SK-N-SH (cell line): ENCODE measurements around the gene CCK. TPM values are rescaled to one million over a fixed set of nuclear protein-coding genes. Genes with fewer than 3 reads are reported as not detected.

Experiments used
- CTCF ChIA-PET: fragments of 300-600, 350-600 bp; formaldehyde crosslinking; extraction: SDS; loops from one replicate; lab custom pipeline; 2021; lab: Yijun Ruan, JAX
- POLR2A ChIA-PET: fragments of 350-600 bp; sonication (Branson Sonifier 250); formaldehyde crosslinking; extraction: SDS; loops from one replicate; lab custom pipeline; 2020; ENCODE audit warnings: antibody characterized with exemption, inconsistent platforms; lab: Yijun Ruan, JAX
- DNase-seq: peaks from one replicate; pipeline ENCODE4 v3.0.0; 2012
- H2AFZ ChIP-seq: fragments of 200-600 bp; sonication (generic); 2 replicates; pipeline ENCODE4 v1.8.1; 2016; ENCODE audit warnings: antibody characterized with exemption, mild to moderate bottlenecking, low read depth
- H3F3A ChIP-seq: fragments of 200-600 bp; sonication (generic); replicated peaks from 2 replicates; pipeline ENCODE3; 2016; ENCODE audit warnings: antibody characterized with exemption, mild to moderate bottlenecking; ENCODE audit not compliant: insufficient read depth
- H3K27ac ChIP-seq, 2 experiments: fragments of 200-500 bp in 1 of 2; fragments of 200-600 bp in 1 of 2; sonication (Bioruptor generic) in 1 of 2; sonication (generic), shearing (Covaris generic) in 1 of 2; 2 replicates each; pipeline versions ENCODE4 v1.5.1 to v1.6.1; 2014 to 2016; ENCODE audit warnings: low read depth in 2 of 2, inconsistent platforms in 1 of 2, low read length in 1 of 2, mild to moderate bottlenecking in 1 of 2, mixed read lengths in 1 of 2
- H3K27me3 ChIP-seq: fragments of 200-600 bp; sonication (generic), shearing (Covaris generic); 2 replicates; pipeline ENCODE4 v1.6.1; 2016; ENCODE audit warnings: mixed run types; ENCODE audit not compliant: insufficient read depth
- H3K36me3 ChIP-seq, 2 experiments: fragments of 200-500 bp in 1 of 2; fragments of 200-600 bp in 1 of 2; sonication (Bioruptor generic) in 1 of 2; sonication (generic) in 1 of 2; replicated peaks in 1 of 2; 2 replicates each; pipeline versions ENCODE3 to v1.5.1; 2014 to 2016; ENCODE audit warnings: low read length in 1 of 2, mild to moderate bottlenecking in 1 of 2; ENCODE audit not compliant: insufficient read depth in 2 of 2, control insufficient read depth in 1 of 2
- H3K4me1 ChIP-seq, 2 experiments: fragments of 200-500 bp in 1 of 2; fragments of 200-600 bp in 1 of 2; sonication (Bioruptor generic) in 1 of 2; sonication (generic), shearing (Covaris generic) in 1 of 2; 2 replicates each; pipeline versions ENCODE4 v1.5.1 to v1.6.1; 2014 to 2016; ENCODE audit warnings: low read depth in 1 of 2, low read length in 1 of 2, mixed run types in 1 of 2; ENCODE audit not compliant: insufficient read depth in 2 of 2, control insufficient read depth in 1 of 2
- H3K4me2 ChIP-seq: fragments of 200-600 bp; sonication (generic), shearing (Covaris generic); 2 replicates; pipeline ENCODE4 v1.6.1; 2017; ENCODE audit warnings: mixed run types
- H3K4me3 ChIP-seq, 2 experiments: fragments of 200-500 bp in 1 of 2; fragments of 200-600 bp in 1 of 2; sonication (Bioruptor generic) in 1 of 2; sonication (generic), shearing (Covaris generic) in 1 of 2; 2 replicates each; pipeline versions ENCODE4 v1.5.1 to v1.8.1; 2014 to 2016; ENCODE audit warnings: low read depth in 2 of 2, inconsistent platforms in 1 of 2, low read length in 1 of 2, mild to moderate bottlenecking in 1 of 2, mixed read lengths in 1 of 2, moderate library complexity in 1 of 2
- H3K79me2 ChIP-seq: fragments of 200-600 bp; sonication (generic); 2 replicates; pipeline ENCODE4 v1.8.1; 2017; ENCODE audit warnings: mild to moderate bottlenecking; ENCODE audit not compliant: insufficient read depth
- H3K9ac ChIP-seq: fragments of 200-600 bp; sonication (generic); 2 replicates; pipeline ENCODE4 v1.6.1; 2017; ENCODE audit warnings: mixed run types
- H3K9me2 ChIP-seq: fragments of 200-600 bp; sonication (generic); 2 replicates; pipeline ENCODE4 v1.6.1; 2017; ENCODE audit warnings: mixed run types
- H3K9me3 ChIP-seq: fragments of 200-600 bp; sonication (generic); 2 replicates; pipeline ENCODE4 v1.6.1; 2017; ENCODE audit warnings: mixed run types, mild to moderate bottlenecking, moderate library complexity
- H4K20me1 ChIP-seq: fragments of 200-600 bp; sonication (generic); 2 replicates; pipeline ENCODE4 v1.6.1; 2017; ENCODE audit warnings: mild to moderate bottlenecking, mixed run types; ENCODE audit not compliant: insufficient read depth
- CHD2 ChIP-seq: fragments of 150-350 bp; IDR thresholded peaks from 2 replicates; pipeline ENCODE4 v1.6.1; 2018; ENCODE audit warnings: low read length; ENCODE audit not compliant: partially characterized antibody
- CTCF ChIP-seq: fragments of 200-600 bp; sonication (generic); IDR thresholded peaks from 2 replicates; pipeline ENCODE4 v1.6.1; 2017; ENCODE audit warnings: antibody characterized with exemption, mild to moderate bottlenecking, moderate library complexity
- ELF1 ChIP-seq: IDR thresholded peaks from 2 replicates; pipeline ENCODE4 v1.4.0; 2012
- EP300 ChIP-seq, 2 experiments: IDR thresholded peaks; 2 replicates each; pipeline versions ENCODE4 v1.4.0 to v1.6.1; 2012; ENCODE audit warnings: borderline replicate concordance in 1 of 2, low read depth in 1 of 2, low read length in 1 of 2
- FOXJ3 ChIP-seq: sonication (generic); formaldehyde crosslinking; IDR thresholded peaks from 2 replicates; pipeline ENCODE4 v1.5.1; 2020; ENCODE audit warnings: mild to moderate bottlenecking, missing genetic modification reagents
- GABPA ChIP-seq: IDR thresholded peaks from 2 replicates; pipeline ENCODE4 v1.4.0; 2012; ENCODE audit warnings: low read depth, mild to moderate bottlenecking
- GATA2 ChIP-seq: sonication (generic); formaldehyde crosslinking; IDR thresholded peaks from 2 replicates; pipeline ENCODE4 v1.5.0; 2020; ENCODE audit warnings: mild to moderate bottlenecking, missing genetic modification reagents
- JUND ChIP-seq: IDR thresholded peaks from 2 replicates; pipeline ENCODE4 v1.4.0; 2012
- MEF2A ChIP-seq: IDR thresholded peaks from 2 replicates; pipeline ENCODE4 v1.4.0; 2012; ENCODE audit warnings: low read depth, borderline replicate concordance
- MXI1 ChIP-seq: IDR thresholded peaks from 2 replicates; pipeline ENCODE4 v1.6.1; 2012; ENCODE audit warnings: mild to moderate bottlenecking, low read depth, low read length, improper control_type of control experiment
- POLR2AphosphoS5 ChIP-seq: IDR thresholded peaks from 2 replicates; pipeline ENCODE4 v1.6.1; 2012; ENCODE audit warnings: low read depth, low read length
- RCOR1 ChIP-seq: fragments of 150-350 bp; IDR thresholded peaks from 2 replicates; pipeline ENCODE4 v1.6.1; 2017; ENCODE audit warnings: antibody characterized with exemption, low read length
- RFX5 ChIP-seq: IDR thresholded peaks from 2 replicates; pipeline ENCODE4 v1.6.1; 2012; ENCODE audit warnings: mild to moderate bottlenecking, improper control_type of control experiment, low read length
- SIN3A ChIP-seq: IDR thresholded peaks from 2 replicates; pipeline ENCODE4 v1.6.1; 2012; ENCODE audit warnings: low read depth, mild to moderate bottlenecking, low read length, moderate library complexity, borderline replicate concordance
- SMC3 ChIP-seq: IDR thresholded peaks from 2 replicates; pipeline ENCODE4 v1.6.1; 2012; ENCODE audit warnings: low read depth, low read length, improper control_type of control experiment
- TAF1 ChIP-seq: IDR thresholded peaks from 2 replicates; pipeline ENCODE4 v1.6.1; 2012; ENCODE audit warnings: low read depth, mild to moderate bottlenecking, low read length, moderate library complexity, borderline replicate concordance
- TCF12 ChIP-seq: IDR thresholded peaks from 2 replicates; pipeline ENCODE4 v1.4.0; 2012
- TEAD4 ChIP-seq: IDR thresholded peaks from 2 replicates; pipeline ENCODE4 v1.4.0; 2012; ENCODE audit warnings: mild to moderate bottlenecking, borderline replicate concordance; ENCODE audit not compliant: insufficient read depth
- USF2 ChIP-seq: fragments of 150-350 bp; IDR thresholded peaks from 2 replicates; pipeline ENCODE4 v1.6.1; 2017; ENCODE audit warnings: antibody characterized with exemption, low read length, low read depth, borderline replicate concordance
- ZBTB33 ChIP-seq: IDR thresholded peaks from 2 replicates; pipeline ENCODE4 v1.4.0; 2012; ENCODE audit warnings: low read depth, borderline replicate concordance
- WGBS: methylation state at CpG from one replicate; pipeline ENCODE4 v1.1.6; 2017; ENCODE audit warnings: low lambda C conversion rate; 5-methylcytosine and 5-hydroxymethylcytosine counted together
- polyA plus RNA-seq, 3 experiments: library from polyadenylated mRNA; depleted of rRNA; stranded (reverse); fragments of >200 nt; gene quantifications; 2 replicates each; pipeline ENCODE4 v1.2.3, GENCODE V29; 2012

The CCK gene
- polyA plus RNA-seq, 1 of the 3 experiments (the other 2 are of a cell fraction), result not detected

GRCh38 chr3:42246091-42246490 is 19.9 kb downstream of the CCK start:
- Histone ChIP-seq H2AFZ (no peak overlapping the region), H3K79me2 (no peaks in the 10 kb centered on the region), H4K20me1 (no peaks in the 10 kb centered on the region), H3K27me3 (peaks cover 16% of the 10 kb centered on the region; the same call in 1 of the 2 replicates), H3K27ac (no peak overlapping the region), H3K9ac (no peak overlapping the region), H3K36me3 (no peaks in the 10 kb centered on the region), H3K9me3 (no peaks in the 10 kb centered on the region), H3K9me2 (no peaks in the 10 kb centered on the region), H3K4me3 (no peak overlapping the region), H3K4me1 (no peaks in the 10 kb centered on the region; a peak in 1 of 4 replicates), H3F3A (no peaks in the 10 kb centered on the region), H3K4me2 (no peak overlapping the region)
- ChIA-PET CTCF (interaction anchor here (0.8 to 8.6 kb wide), 10 partner anchors 9 to 498 kb away, joined by 3 to 169 read pairs (median 19); partner anchors contain the start of gene CCK), POLR2A (no interaction called here)
- WGBS, result 0% methylated on average over 1 of the region's 1 CpG
- no peak for TF ChIP-seq TEAD4
- TF ChIP-seq JUND, result no peak
- TF ChIP-seq TCF12, result no peak
- TF ChIP-seq ZBTB33, result no peak
- TF ChIP-seq CHD2, result no peak
- no peak for TF ChIP-seq GATA2 (CRISPR knock-in tag)
- no peak for TF ChIP-seq RFX5
- DNase-seq, result no peak

- H3K4me2 ChIP-seq, result no peak overlapping the region
- H3K27me3 ChIP-seq, result no peaks in the 10 kb centered on the region
- POLR2A ChIA-PET, result no interaction called here
- 56% methylated on average over 2 of the region's 2 CpGs for WGBS
- no peak overlapping the region for H2AFZ ChIP-seq
- no peaks in the 10 kb centered on the region for H3K9me2 ChIP-seq
- no peak overlapping the region for H3K9ac ChIP-seq
- H3K36me3 ChIP-seq, result no peaks in the 10 kb centered on the region
- no peaks in the 10 kb centered on the region for H3K79me2 ChIP-seq
- no peaks in the 10 kb centered on the region for H3K4me1 ChIP-seq
- H4K20me1 ChIP-seq, result no peaks in the 10 kb centered on the region
- no peaks in the 10 kb centered on the region for H3F3A ChIP-seq
- CTCF ChIA-PET, result interaction anchor here (0.6 to 2.9 kb wide), 2 partner anchors 11 to 613 kb away, joined by 3 to 13 read pairs; no protein-coding TSS in a partner anchor
- no peaks in the 10 kb centered on the region for H3K9me3 ChIP-seq
- TF ChIP-seq CHD2, result no peak
- no peak for TF ChIP-seq TCF12
- TF ChIP-seq GABPA, result no peak
- no peak for TF ChIP-seq EP300 (IDR thresholded peaks at IDR 0.05; ENCODE audit: borderline replicate concordance in 1 of 2, low read depth in 1 of 2, low read length in 1 of 2)
- no peak for TF ChIP-seq POLR2AphosphoS5
- no peak for TF ChIP-seq MXI1
- no peak for TF ChIP-seq TEAD4
- no peak for TF ChIP-seq CTCF
- TF ChIP-seq FOXJ3 (CRISPR knock-in tag), result no peak
- TF ChIP-seq RCOR1, result no peak
- TF ChIP-seq SMC3, result no peak
- no peak for TF ChIP-seq TAF1
- TF ChIP-seq SIN3A, result no peak
- no peak for TF ChIP-seq ELF1
- no peak for TF ChIP-seq MEF2A
- no peak for TF ChIP-seq USF2
- no peak overlapping the region for H3K27ac ChIP-seq
- no peak overlapping the region for H3K4me3 ChIP-seq
- no peak for DNase-seq
Observed at GRCh38 chr3:42236611-42237010, 29.4 kb downstream of the CCK start.
